SU-DHL-6 (cell line): Measurements from ENCODE around the gene CIAO3.

Experiments used
- CTCF ChIP-seq: fragments of 200-600 bp; sonication (generic); IDR thresholded peaks from one replicate; pipeline ENCODE4 v1.5.1; 2017; ENCODE audit warnings: antibody characterized with exemption, mild to moderate bottlenecking, low read length, moderate library complexity; ENCODE audit not compliant: insufficient read depth, poor library complexity, severe bottlenecking
- EZH2phosphoT487 ChIP-seq: fragments of 200-600 bp; sonication (generic), shearing (Covaris generic); conservative IDR thresholded peaks from 2 replicates; pipeline ENCODE4 v1.6.1; 2018; ENCODE audit warnings: mild to moderate bottlenecking, antibody characterized with exemption, low read length, moderate library complexity, mixed read lengths

GRCh38 chr16:743794-744500 lies 3.1 kb upstream of the CIAO3 start:
- TF ChIP-seq CTCF = no peak
- TF ChIP-seq EZH2phosphoT487 = no peak
